Stimulated activated CD4-positive, alpha-beta T cell treated with anti-CD3 and anti-CD28 coated beads, Interleukin-1b, Interleukin-23, amount 100 ng/mL, for 1 hour (primary cell): ENCODE results near the gene EHBP1L1.

Source experiments
- DNase-seq, 2 donors: peaks; one replicate each; pipeline ENCODE4 v3.0.0-alpha.2; 2020; ENCODE audit warnings: low read depth in 2 of 2

Gene EHBP1L1

DNA sequence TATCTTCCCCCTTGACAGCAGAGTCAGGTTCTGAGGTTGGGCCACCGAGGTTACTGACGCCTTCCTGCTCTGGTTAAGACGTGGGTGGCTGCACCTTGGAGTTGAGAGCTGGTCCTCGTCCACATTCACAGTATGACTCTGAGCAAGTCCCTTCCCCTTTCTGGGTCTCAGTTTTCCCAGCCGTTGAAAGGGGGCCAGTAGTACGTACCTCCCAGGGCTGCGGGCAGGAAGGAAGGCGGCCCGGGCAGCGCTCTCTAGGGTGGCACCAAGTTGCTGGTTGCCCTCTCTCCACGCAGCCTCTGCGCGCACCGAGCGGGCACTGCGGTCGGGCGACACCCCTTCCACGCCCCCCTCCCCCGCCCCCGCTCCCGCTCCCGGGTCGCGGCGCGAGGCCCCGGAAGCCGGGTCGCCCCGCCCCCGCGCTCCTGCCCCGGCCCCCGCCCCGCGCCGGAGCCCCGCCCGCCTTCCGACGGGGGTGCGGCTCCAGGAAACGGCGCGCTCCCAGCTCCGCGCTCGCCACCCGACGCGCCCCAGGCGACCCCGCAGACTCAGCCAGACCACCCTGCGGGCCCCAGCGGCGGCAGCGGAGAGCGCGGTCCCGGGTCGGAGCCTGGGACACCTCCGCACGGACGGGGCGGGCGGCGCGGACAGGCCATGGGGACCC is at the start of gene EHBP1L1:
EHBP1L1 (plus strand) TSS at position 486 of the 664 bp plus-strand sequence. CDS start 250 bp downstream, outside the sequence.
- peak in 1 of 2 donors; percentile 68 for DNase-seq

DNA sequence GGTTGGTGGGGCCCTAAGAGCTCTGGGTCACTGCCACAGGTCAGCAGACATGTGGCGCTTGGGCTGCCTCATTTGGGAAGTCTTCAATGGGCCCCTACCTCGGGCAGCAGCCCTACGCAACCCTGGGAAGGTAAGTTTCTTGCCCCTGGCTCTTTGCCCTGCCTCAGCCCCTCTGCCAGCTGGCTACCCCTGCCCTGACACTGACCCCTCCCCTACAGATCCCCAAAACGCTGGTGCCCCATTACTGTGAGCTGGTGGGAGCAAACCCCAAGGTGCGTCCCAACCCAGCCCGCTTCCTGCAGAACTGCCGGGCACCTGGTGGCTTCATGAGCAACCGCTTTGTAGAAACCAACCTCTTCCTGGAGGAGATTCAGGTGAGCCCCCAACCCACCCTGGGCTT is 49.1 kb upstream of the EHBP1L1 start:
- DNase-seq, result no peak

- DNase-seq, result no peak
Measured at GRCh38 chr11:65528819-65529350, 47.0 kb upstream of the EHBP1L1 start.

DNA sequence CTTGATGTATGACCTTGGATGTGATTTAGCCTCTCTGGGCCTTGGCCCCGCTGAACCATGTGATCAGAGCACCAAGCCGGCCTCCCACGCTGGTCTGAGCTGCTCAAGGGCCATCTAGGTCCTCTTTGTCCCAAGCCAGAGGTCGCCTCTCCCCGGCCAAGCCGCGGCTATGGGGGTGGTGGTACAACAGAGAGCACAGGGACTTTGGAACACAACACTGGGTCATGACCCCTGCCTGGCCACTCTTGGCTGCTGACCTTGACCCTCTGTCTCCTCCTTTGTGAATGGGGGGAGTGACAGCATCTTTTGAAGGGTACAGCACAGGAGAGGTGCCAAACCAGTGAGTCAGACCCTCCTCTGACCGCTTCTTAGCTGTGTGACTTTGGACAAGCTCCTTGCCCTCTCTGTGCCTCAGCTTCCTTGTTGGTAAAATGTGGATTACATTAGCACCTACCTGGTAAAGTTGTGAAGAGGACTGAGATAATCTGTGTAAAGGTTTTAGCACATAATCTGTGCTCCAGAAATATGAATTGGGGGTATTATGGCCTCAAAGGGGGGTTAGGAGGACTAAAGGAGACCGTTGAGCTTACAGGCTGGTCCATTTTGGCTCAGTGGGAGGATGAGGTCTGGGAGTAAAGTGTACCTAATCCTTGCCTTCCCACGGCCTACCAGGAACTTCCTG is 46.2 kb upstream of the EHBP1L1 start:
- no peak for DNase-seq

GRCh38 chr11:65530157-65530496 is 45.7 kb upstream of the EHBP1L1 start:
- DNase-seq, result no peak

DNA sequence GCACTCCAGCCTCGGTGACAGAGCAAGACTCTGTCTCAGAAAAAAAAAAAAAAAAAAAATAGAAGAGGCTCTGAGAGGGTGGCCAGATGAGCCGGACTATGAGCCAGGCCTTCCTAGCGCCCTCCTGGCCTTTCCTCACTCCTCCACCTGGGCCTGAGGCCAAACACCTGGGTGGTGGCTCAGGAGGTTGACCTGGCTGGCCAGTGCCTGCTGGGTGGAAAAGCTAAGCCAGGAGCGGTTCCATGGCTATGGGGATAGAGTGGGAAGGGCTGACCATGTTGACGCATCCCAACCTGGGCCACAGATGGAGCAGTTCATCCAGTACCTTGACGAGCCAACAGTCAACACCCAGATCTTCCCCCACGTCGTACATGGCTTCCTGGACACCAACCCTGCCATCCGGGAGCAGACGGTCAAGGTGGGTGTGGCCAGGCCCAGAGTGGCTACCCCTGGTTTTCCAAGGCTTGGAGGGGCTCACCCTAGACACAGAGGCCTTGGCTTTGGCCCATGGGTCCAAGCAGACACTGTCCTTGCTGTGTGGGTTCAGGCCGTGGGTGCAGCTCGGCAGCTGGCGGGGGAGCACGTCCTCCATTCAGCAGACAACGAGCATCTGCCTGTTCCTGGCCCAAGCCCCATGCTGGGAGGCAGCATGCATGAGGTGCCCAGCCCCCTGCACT is 43.3 kb upstream of the EHBP1L1 start:
- no peak for DNase-seq

GRCh38 chr11:65535102-65535501 is 40.8 kb upstream of the EHBP1L1 start:
- DNase-seq, result no peak

GRCh38 chr11:65536412-65537295 is 39.2 kb upstream of the EHBP1L1 start:
- DNase-seq, result no peak

GRCh38 chr11:65537296-65537597 is 38.6 kb upstream of the EHBP1L1 start:
- no peak for DNase-seq

GRCh38 chr11:65537620-65538231 is 38.1 kb upstream of the EHBP1L1 start:
- DNase-seq, result no peak

DNA sequence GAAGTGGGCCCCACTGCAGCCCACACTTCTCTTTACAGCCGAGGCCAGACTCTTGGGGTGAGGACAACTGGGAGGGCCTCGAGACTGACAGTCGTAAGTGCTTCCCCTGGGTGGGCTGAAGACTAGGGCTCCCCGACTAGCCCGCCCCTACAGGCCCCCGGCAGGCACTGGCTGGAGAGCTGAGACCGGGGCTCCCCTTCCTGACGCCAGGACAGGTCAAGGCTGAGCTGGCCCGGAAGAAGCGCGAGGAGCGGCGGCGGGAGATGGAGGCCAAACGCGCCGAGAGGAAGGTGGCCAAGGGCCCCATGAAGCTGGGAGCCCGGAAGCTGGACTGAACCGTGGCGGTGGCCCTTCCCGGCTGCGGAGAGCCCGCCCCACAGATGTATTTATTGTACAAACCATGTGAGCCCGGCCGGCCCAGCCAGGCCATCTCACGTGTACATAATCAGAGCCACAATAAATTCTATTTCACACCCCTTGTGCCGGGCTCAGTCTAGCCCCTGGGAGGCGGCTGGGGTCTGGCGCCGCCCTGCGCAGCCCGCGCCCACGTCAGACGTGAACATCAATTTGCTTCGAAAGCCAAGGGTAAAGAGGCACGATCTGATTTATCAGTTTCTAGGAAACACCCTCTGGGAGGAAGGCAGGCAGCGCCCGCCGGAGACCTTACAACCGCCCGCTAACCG is 37.5 kb upstream of the EHBP1L1 start:
- no peak for DNase-seq

- no peak for DNase-seq
Measured at GRCh38 chr11:65538915-65539743, 36.7 kb upstream of the EHBP1L1 start.

- DNase-seq, result peak in 1 of 2 donors; percentile 61
Measured at GRCh38 chr11:65539744-65540289, 36.0 kb upstream of the EHBP1L1 start.

DNA sequence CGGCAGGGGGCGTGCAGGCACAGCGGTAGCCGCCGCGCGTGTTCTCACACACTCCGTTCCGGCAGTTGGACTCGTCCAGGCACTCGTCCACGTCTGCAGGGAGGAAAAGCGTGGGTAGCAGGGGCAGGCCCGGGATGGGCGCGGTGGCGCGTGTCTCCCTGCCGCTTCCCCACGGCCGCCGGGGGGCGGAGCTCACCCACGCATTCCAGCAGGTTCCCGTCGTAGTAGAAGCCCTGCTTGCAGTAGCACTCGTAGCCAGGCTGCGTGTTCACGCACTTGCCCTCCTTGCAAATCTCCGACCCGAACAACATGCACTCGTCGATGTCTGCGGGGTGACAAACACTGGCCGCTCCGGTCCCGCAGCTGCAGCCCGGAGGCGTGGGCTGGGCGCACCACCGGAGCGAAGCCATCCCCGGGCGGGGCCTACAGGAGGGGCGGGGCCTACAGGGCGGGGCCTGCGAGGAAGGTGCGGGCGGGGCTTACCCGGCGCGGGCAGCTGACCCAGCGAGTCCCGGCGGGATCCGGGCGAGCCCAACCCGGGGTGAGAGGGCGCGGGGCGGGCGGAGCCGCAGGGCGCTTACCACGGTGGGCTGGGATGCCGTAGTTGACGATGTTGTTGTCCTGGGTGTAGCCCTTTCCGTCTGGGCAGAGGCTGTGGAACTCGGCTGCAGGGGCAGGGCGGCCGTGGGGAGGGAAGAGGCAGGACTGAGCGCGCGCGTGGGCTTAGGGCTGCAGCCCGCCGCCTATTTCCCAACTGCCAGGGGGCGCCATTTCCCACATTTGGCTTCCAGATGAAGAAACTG is 35.4 kb upstream of the EHBP1L1 start:
- peak; percentile 73 to 74 for DNase-seq

DNA sequence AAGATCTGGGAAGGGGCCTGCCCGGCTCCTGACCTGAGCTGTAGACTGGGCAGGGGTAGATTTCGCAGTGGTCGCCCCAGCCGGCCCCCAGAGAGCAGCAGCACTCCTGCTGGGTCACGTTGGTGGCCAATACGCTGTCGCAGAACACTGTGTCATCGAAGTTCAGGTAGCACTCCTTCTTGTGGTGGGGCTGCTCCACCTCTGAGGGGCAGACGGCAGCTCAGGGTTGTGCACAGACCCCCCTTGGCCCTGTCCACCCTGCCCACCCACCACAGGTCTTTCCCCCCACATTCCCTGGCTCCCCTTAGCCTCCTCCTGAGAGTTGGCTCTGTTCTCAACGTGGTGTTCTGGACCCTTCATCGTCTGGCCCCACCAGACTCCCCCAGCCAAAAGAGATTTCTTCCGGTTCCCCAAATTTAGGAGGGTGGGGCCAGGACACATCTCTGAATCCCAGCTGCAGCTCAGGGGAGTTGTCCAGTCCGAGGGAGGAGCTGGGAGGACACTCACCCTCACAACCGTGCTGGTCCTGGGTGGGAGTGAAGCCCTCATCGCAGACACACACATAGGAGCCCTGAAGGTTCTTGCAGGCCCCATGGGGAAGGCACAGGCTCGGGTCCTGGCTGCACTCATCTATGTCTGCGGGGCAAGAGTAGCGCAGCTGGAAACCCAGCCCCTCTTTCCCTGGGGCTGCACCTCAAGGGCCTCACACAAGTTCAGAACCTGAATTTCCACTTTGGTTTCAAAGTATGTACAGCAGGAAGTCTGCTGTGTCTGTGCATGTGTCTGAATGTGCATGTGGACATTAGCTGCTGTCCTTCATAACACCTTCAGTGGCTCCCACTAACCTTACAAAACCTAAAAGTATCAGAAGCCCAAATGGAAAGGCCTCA is 34.5 kb upstream of the EHBP1L1 start:
- no peak for DNase-seq

DNA sequence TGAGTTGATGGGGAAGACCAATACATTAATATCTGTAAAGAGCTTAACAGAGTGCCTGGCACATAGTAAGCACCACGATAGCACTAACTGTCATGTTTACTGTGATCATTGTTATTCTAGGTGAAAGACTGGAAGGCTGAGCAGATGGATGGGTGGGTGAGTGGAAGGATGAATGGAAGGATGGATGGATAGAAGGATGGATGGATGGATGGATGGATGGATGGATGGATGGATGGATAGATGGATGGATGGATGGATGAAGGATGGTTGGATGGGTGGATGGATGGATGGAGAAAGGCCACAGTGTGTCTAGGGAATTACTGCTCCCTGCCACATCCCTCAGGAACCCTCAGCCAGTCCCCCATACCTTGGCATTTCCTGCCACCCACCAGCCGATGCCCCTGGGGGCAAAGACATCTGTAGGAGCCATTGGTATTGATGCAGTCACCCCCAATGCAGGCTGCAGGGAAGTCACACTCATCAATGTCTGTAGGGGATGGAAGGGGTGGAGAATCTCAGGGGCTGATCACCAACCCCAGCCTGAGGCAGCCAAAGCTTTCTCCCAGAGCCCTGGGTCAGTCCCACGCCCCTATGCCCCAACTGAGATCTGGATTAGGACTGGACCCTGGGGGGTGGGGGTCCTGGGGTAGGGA is 33.0 kb upstream of the EHBP1L1 start:
- DNase-seq, result no peak

GRCh38 chr11:65545853-65546216 is 30.0 kb upstream of the EHBP1L1 start:
- DNase-seq, result no peak
